ENCODE results near the gene UST. TPM values are rescaled to one million over a fixed set of nuclear protein-coding genes. Genes with fewer than 3 reads are reported as not detected.

Gene UST
- total RNA-seq, 2 donors from 2014 or later: 4.3 to 5.3 TPM

DNA sequence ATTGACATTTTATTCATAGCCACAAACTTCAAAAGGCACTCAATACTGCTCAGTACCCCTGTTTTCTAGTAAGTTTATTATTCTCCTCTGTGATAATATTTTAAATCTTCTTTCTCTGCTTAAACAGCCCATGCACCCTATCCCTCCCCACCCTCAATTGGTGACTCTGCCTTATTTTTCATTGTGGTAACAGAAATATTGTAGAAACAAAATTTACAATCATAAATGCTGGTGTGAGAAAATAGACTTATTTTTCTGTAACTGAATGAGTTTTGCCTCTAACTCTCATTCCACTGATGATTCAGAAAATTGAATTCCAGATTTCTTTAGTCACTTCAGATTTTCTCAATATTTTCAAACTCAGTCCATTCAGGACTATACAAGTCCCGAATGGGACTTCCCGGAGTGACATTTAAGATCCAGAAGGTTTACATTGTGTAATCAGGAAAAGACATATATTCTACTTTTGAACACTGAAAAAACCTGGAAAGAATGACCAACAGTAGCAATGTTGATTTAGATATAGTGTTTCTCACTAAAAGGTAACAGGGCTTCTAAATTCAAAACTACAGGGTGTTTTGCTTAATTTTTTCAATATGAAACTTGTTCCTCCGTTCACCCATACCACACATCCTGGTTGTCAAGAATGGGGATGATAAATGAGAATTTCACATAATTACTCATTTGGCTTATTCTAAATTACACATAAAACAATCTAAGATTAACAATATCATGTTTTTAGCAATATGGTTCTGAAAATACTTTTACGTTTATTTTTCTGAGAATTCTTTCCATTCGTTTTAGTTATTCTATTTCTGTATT, 34.8 kb upstream of the UST start:
- Histone ChIP-seq H3K4me3 (no peak overlapping the region), H3K4me1 (no peaks in the 10 kb centered on the region), H3K27me3 (no peaks in the 10 kb centered on the region), H3K36me3 (no peaks in the 10 kb centered on the region), H3K9me3 (peaks cover 0 to 11% of the 10 kb centered on the region in 2 donors), H3K27ac (no peak overlapping the region)
- DNase-seq (ENCODE audit: low spot score): no peak
- TF ChIP-seq CTCF (IDR thresholded peaks at IDR 0.05): no peak

GRCh38 chr6:148713033-148713738, 33.6 kb upstream of the UST start:
- Histone ChIP-seq H3K9me3 (peaks cover 0 to 11% of the 10 kb centered on the region in 2 donors), H3K36me3 (no peaks in the 10 kb centered on the region), H3K27ac (no peak overlapping the region), H3K27me3 (no peaks in the 10 kb centered on the region), H3K4me1 (no peaks in the 10 kb centered on the region), H3K4me3 (no peak overlapping the region)
- TF ChIP-seq CTCF (IDR thresholded peaks at IDR 0.05): no peak
- DNase-seq (ENCODE audit: low spot score): no peak

GRCh38 chr6:148713921-148714320, 32.9 kb upstream of the UST start:
- Histone ChIP-seq H3K4me3 (no peak overlapping the region), H3K27ac (no peak overlapping the region), H3K9me3 (peaks cover 0 to 11% of the 10 kb centered on the region in 2 donors), H3K36me3 (no peaks in the 10 kb centered on the region), H3K4me1 (no peaks in the 10 kb centered on the region), H3K27me3 (no peaks in the 10 kb centered on the region)
- DNase-seq (ENCODE audit: low spot score): no peak
- TF ChIP-seq CTCF (IDR thresholded peaks at IDR 0.05): no peak

GRCh38 chr6:148716811-148717210, 30.0 kb upstream of the UST start:
- H3K4me1 ChIP-seq: no peaks in the 10 kb centered on the region
- H3K36me3 ChIP-seq: no peaks in the 10 kb centered on the region
- no peak for DNase-seq (ENCODE audit: low spot score)
- H3K27ac ChIP-seq: no peak overlapping the region
- H3K9me3 ChIP-seq: peaks cover 0 to 11% of the 10 kb centered on the region in 2 donors
- no peaks in the 10 kb centered on the region for H3K27me3 ChIP-seq
- no peak overlapping the region for H3K4me3 ChIP-seq
- TF ChIP-seq CTCF (IDR thresholded peaks at IDR 0.05): no peak

- no peaks in the 10 kb centered on the region for H3K36me3 ChIP-seq
- no peak for TF ChIP-seq CTCF (IDR thresholded peaks at IDR 0.05)
Observed at GRCh38 chr6:148720406-148720805, 26.4 kb upstream of the UST start.

More at GRCh38 chr6:148720406-148720805, 26.4 kb upstream of the UST start:
- Histone ChIP-seq H3K27me3 (no peaks in the 10 kb centered on the region), H3K27ac (no peak overlapping the region), H3K4me1 (no peaks in the 10 kb centered on the region), H3K9me3 (no peaks in the 10 kb centered on the region), H3K4me3 (no peak overlapping the region)
- no peak for DNase-seq (ENCODE audit: low spot score)
